Heart left ventricle (tissue), 16 donors: ENCODE data around the gene PFKFB3. TPM values are rescaled to one million over a fixed set of nuclear protein-coding genes. Genes with fewer than 3 reads are reported as not detected.

Source experiments
- ATAC-seq, 4 donors: fragments of 200-7000 bp; cut with Tn5 transposase; one replicate each; pipeline ENCODE4 v1.9.1; 2020 to 2022; ENCODE audit warnings: moderate library complexity in 4 of 4, mild to moderate bottlenecking in 3 of 4, moderate number of reproducible peaks in 1 of 4
- DNase-seq, 5 donors: peaks; one replicate each; pipeline ENCODE4 v3.0.0-alpha.2; 2020
- H3K27ac ChIP-seq, 12 donors: fragments of 200-600 bp; sonication (generic) in 4 of 12; one replicate each; pipeline versions ENCODE4 v1.5.0 to v1.8.0; 2016 to 2022; ENCODE audit warnings: mild to moderate bottlenecking in 2 of 12
- H3K27me3 ChIP-seq, 9 donors: fragments of 200-600 bp; sonication (generic) in 2 of 9; one replicate each; pipeline versions ENCODE4 v1.5.1 to v1.8.0; 2016 to 2022; ENCODE audit warnings: mild to moderate bottlenecking in 3 of 9
- H3K36me3 ChIP-seq, 9 donors: fragments of 200-600 bp; sonication (generic) in 2 of 9; one replicate each; pipeline versions ENCODE4 v1.5.0 to v1.8.0; 2018 to 2022; ENCODE audit warnings: mild to moderate bottlenecking in 2 of 9
- H3K4me1 ChIP-seq, 12 donors: fragments of 200-600 bp; sonication (generic) in 4 of 12; one replicate each; pipeline versions ENCODE4 v1.5.0 to v1.8.0; 2016 to 2022; ENCODE audit warnings: mild to moderate bottlenecking in 3 of 12
- H3K4me3 ChIP-seq, 12 donors: fragments of 200-600 bp; sonication (generic) in 4 of 12; one replicate each; pipeline versions ENCODE4 v1.5.0 to v1.8.0; 2017 to 2022; ENCODE audit warnings: mild to moderate bottlenecking in 9 of 12, moderate library complexity in 4 of 12
- H3K9me3 ChIP-seq, 12 donors: fragments of 200-600 bp; sonication (generic) in 4 of 12; one replicate each; pipeline versions ENCODE4 v1.5.0 to v1.8.0; 2016 to 2022; ENCODE audit warnings: mild to moderate bottlenecking in 1 of 12
- POLR2A ChIP-seq, 2 donors: fragments of 450-650 bp; IDR thresholded peaks; one replicate each; pipeline ENCODE4 v1.6.1; 2017; ENCODE audit warnings: antibody characterized with exemption in 2 of 2, mild to moderate bottlenecking in 2 of 2, moderate library complexity in 2 of 2
- WGBS, 4 donors: extraction: QIAGEN DNeasy Blood & Tissue Kit in 2 of 4; methylation state at CpG; one replicate each; pipeline versions ENCODE4 v1.1.5 to v1.1.7; 2013 to 2018; 5-methylcytosine and 5-hydroxymethylcytosine counted together
- intact Hi-C, 10 donors: fragments of 100-400 bp; cut with DNase I; formaldehyde crosslinking; loops; one replicate each; pipeline versions ENCODE4 v1.11.1 to v1.14.2; 2022
- polyA plus RNA-seq, 2 donors: library from polyadenylated mRNA; stranded (reverse); fragments of 200-250 nt; gene quantifications; one replicate each; pipeline ENCODE4 v1.2.3, GENCODE V29; 2013
- total RNA-seq, 9 donors: library from RNA; depleted of rRNA in 2 of 9; stranded (reverse); fragments of >200 nt in 2 of 9; fragmentation: NEBNext Ultra II Directional in 3 of 9; extraction: Animal tissue kit (Norgen Biotek cat#: 25700) in 3 of 9; gene quantifications; one replicate each; pipeline versions ENCODE4 v1.1.0 to v1.2.4, GENCODE V29; 2016 to 2023
- TF ChIP-seq, protein P1 (sequence below), 12 donors: fragments of 200-600 bp; sonication (generic) in 4 of 12; IDR thresholded peaks; one replicate each; pipeline versions ENCODE4 v1.5.0 to v1.8.0; 2018 to 2022; ENCODE audit warnings: antibody characterized with exemption in 12 of 12, mild to moderate bottlenecking in 5 of 12
- donor health status: ischemic (EF 13 %, LVEDD 7.1; RV severe dilation, severe dysfunction).
- donor health status: healthy with polysubstance abuse.
- donor health status: DM: no; HTN: yes; CAD: no.
- donor health status: DM: no; HTN: no; CAD: no.
- donor health status: ischemic (EF 25% LVEDD 6.9; RV normal size, moderate dysfunction).
- donor health status: ischemic (EF 25% LVEDD 5.7; RV mildly dilated, moderate dysfunction).
- donor health status: healthy.
- donor health status: DM: yes; HTN: yes; CAD: no.
- donor health status: ischemic (EF 35%, LVEDD 5.7; RV mildly dilated, moderate dysfunction).
- donor health status: nonischemic (EF 11% LVEDD 7.7; RV severe dilation, severe dysfunction).
- donor health status: DM: yes; HTN: yes; CAD: no.
- donor health status: PGD.
- donor health status: ischemic (EF 29% LVEDD 5.4; RV normal size, mild dysfunction).
- donor health status: nonischemic (EF 23%, LVEDD 6.1; RV moderate dilation, normal function).

The PFKFB3 gene
- total and polyA plus RNA-seq, 11 donors: 6.2 to 53.1 (median 13.4) TPM

DNA sequence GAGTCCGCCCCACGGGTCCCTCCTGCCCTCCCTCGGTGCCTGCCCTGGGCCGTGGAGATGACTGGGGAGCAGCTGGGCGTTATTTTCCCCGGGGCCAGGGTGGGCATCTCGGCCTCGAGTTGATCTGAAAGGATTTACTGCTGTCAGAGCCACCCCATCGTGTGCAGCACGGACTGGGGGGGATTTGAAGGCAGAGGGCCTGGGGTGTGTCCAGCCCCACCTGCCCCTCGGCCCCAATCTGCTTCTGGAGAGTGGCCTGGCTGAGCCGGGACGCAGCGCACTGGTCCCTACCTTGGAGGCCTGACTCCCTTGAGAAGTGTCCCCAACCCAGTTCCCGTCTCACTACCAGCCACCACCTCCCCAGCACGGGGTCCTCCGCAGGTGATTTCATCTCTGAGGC lies 24.2 kb upstream of the PFKFB3 start:
- DNase-seq: peak in 1 of 5 donors; percentile 28
- Histone ChIP-seq H3K27ac (peak overlapping the region in 4 of 12 donors; percentile 0 to 56 (median 38)), H3K4me1 (peaks cover 0 to 65% (median 28%) of the 10 kb centered on the region in 12 donors), H3K4me3 (no peak overlapping the region), H3K9me3 (no peaks in the 10 kb centered on the region), H3K27me3 (no peaks in the 10 kb centered on the region), H3K36me3 (no peaks in the 10 kb centered on the region)
- intact Hi-C loops: no loop called here
- TF ChIP-seq, protein P1, sequence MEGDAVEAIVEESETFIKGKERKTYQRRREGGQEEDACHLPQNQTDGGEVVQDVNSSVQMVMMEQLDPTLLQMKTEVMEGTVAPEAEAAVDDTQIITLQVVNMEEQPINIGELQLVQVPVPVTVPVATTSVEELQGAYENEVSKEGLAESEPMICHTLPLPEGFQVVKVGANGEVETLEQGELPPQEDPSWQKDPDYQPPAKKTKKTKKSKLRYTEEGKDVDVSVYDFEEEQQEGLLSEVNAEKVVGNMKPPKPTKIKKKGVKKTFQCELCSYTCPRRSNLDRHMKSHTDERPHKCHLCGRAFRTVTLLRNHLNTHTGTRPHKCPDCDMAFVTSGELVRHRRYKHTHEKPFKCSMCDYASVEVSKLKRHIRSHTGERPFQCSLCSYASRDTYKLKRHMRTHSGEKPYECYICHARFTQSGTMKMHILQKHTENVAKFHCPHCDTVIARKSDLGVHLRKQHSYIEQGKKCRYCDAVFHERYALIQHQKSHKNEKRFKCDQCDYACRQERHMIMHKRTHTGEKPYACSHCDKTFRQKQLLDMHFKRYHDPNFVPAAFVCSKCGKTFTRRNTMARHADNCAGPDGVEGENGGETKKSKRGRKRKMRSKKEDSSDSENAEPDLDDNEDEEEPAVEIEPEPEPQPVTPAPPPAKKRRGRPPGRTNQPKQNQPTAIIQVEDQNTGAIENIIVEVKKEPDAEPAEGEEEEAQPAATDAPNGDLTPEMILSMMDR (IDR thresholded peaks at IDR 0.05): no peak
- TF ChIP-seq POLR2A (IDR thresholded peaks at IDR 0.05): no peak
- ATAC-seq: peak in 2 of 4 donors; percentile 1 to 13
- 49 to 85% (median 67%) methylated on average over 12 to 17 of the region's 17 CpGs for WGBS, 4 donors

DNA sequence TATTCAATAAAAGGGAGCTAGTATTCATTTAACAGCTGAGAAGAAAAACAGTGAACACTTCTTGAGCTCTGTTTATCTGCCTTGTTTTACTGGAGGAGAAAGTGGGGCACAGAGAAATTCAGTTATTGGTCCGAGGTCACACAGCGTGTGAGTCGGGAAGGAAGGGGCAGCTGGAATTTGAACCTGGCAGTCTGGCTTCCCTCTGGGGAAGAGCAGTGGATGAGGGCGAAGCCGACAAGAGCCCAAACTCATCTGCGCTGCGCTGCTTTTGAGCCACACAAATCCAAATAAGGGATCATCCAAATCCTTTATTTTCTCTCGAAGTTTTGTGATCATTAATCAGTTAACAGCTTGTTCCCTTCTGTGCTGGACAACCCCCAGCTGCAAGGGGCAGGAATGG lies 23.7 kb upstream of the PFKFB3 start:
- Histone ChIP-seq H3K36me3 (no peaks in the 10 kb centered on the region), H3K4me1 (peaks cover 0 to 60% (median 26%) of the 10 kb centered on the region in 12 donors), H3K4me3 (no peak overlapping the region), H3K27me3 (no peaks in the 10 kb centered on the region), H3K9me3 (no peaks in the 10 kb centered on the region), H3K27ac (peak overlapping the region in 1 of 12 donors; percentile 39)
- WGBS, 4 donors: 70 to 85% (median 78%) methylated on average over 8 of the region's 8 CpGs
- DNase-seq (no peak), ATAC-seq (no peak)
- no peak for TF ChIP-seq POLR2A (IDR thresholded peaks at IDR 0.05)
- TF ChIP-seq, protein P1 (IDR thresholded peaks at IDR 0.05): no peak
- intact Hi-C loops: no loop called here

DNA sequence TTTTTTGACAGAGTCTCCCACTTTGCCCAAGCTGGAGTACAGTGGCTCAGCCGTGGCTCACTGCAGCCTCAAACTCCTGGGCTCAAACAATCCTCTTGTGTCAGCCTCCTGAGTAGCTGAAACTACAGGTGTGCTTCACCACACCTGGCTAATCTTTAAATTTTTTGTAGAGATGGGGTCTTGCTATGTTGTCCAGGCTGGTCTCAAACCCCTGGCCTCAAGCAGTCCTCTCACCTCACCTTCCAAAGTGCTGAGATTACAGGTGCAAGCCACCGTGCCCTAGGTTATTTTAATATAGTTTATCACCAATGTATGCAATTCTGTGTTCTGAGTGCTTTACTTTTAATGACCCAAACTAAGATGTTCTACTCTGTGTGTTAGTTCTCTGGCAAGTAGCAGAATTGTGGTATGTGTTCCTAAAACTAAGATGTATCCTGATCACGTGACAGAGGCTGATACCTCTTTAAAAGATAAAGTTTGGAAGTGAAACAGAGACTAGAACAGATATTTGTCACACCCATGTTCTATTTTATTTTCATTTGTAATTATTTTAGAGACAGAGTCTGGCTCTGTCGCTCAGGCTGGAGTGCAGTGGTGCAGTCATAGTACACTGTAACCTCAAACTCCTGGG lies 22.1 kb upstream of the PFKFB3 start:
- intact Hi-C loops: no loop called here

DNA sequence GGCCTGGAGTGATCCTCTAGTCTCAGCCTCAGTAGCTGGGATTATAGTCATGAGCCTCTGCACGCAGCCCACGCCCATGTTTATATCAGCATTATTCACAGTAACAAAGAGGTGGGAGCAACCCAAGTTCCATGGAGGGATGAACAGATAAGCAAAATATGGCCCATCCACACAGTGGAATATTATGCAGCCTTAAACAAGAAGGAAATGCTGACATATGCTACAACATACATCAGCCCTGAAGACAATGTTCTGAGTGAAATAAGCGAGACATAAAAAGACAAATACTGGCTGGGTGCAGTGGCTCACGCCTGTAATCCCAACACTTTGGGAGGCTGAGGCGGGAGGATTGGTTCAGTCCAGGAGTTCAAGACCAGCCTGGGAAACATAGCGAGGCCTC lies 21.5 kb upstream of the PFKFB3 start:
- Histone ChIP-seq H3K9me3 (no peaks in the 10 kb centered on the region), H3K27ac (no peak overlapping the region), H3K27me3 (no peaks in the 10 kb centered on the region), H3K4me1 (peaks cover 0 to 39% (median 22%) of the 10 kb centered on the region in 12 donors), H3K4me3 (no peak overlapping the region), H3K36me3 (no peaks in the 10 kb centered on the region)
- ATAC-seq (no peak), DNase-seq (peak in 1 of 5 donors; percentile 5)
- WGBS, 4 donors: 95 to 100% (median 98%) methylated on average over 6 of the region's 6 CpGs
- intact Hi-C loops: no loop called here
- TF ChIP-seq, protein P1 (IDR thresholded peaks at IDR 0.05): no peak
- no peak for TF ChIP-seq POLR2A (IDR thresholded peaks at IDR 0.05)

More for the DNA sequence above, 22.1 kb upstream of the PFKFB3 start:
- no peak for TF ChIP-seq POLR2A (IDR thresholded peaks at IDR 0.05)
- TF ChIP-seq, protein P1 (IDR thresholded peaks at IDR 0.05): no peak
- Histone ChIP-seq H3K4me3 (no peak overlapping the region), H3K27me3 (no peaks in the 10 kb centered on the region), H3K9me3 (no peaks in the 10 kb centered on the region), H3K4me1 (peaks cover 0 to 45% (median 23%) of the 10 kb centered on the region in 12 donors), H3K36me3 (no peaks in the 10 kb centered on the region), H3K27ac (no peak overlapping the region)
- DNase-seq: no peak
- 85 to 90% (median 88%) methylated on average over 4 of the region's 4 CpGs for WGBS, 4 donors
- ATAC-seq: no peak
